Motor neuron (in vitro differentiated cells): ENCODE measurements around the gene SWAP70. TPM values are rescaled to one million over a fixed set of nuclear protein-coding genes. Genes with fewer than 3 reads are reported as not detected.
"Not testable (repeated sequence)": the region's sequence is repeated elsewhere in the genome, so short reads cannot be mapped to it uniquely, and the experiment has no call there.

Source experiments
- ATAC-seq, 8 experiments: fragments of 200-7000 bp; cut with Tn5 transposase; replicated peaks in 6 of 8; 2 replicates each; pipeline ENCODE4 v1.8.0; 2021; ENCODE audit warnings: mild to moderate bottlenecking in 8 of 8, moderate library complexity in 8 of 8
- H3K27ac ChIP-seq, 2 donors: fragments of 250-450 bp; sonication (Bioruptor Pico); 2 replicates each; pipeline ENCODE4 v1.9.0; 2021; ENCODE audit warnings: antibody characterized with exemption in 2 of 2, mild to moderate bottlenecking in 2 of 2, moderate library complexity in 1 of 2
- H3K4me1 ChIP-seq, 2 donors: fragments of 250-450 bp; sonication (Bioruptor Pico); replicated peaks in 1 of 2; 2 replicates each; pipeline ENCODE4 v1.6.1; 2021; ENCODE audit warnings: antibody characterized with exemption in 2 of 2, mild to moderate bottlenecking in 2 of 2, moderate library complexity in 1 of 2
- H3K4me3 ChIP-seq, 5 donors: fragments of 250-450 bp; sonication (Bioruptor Pico); 2 replicates each; pipeline ENCODE4 v1.9.0; 2021; ENCODE audit warnings: antibody characterized with exemption in 5 of 5, mild to moderate bottlenecking in 5 of 5, moderate library complexity in 4 of 5
- WGBS, 10 experiments: fragments of 450-650 bp; shearing (Covaris generic); methylation state at CpG; one replicate each; pipeline ENCODE4 v1.0.0; 2022; 5-methylcytosine and 5-hydroxymethylcytosine counted together
- in situ Hi-C, 9 experiments: fragments of 400-800 bp; cut with MboI; loops; one replicate each; pipeline ENCODE4 v1.15.0; 2021; ENCODE audit warnings: low sequenced_read_pairs in 9 of 9, low pct_unique_long_range_greater_than_20kb in 2 of 9; ENCODE audit not compliant: unreplicated experiment in 9 of 9
- total RNA-seq, 8 experiments: library from RNA; unstranded; fragments of 300-600 nt; gene quantifications; 2 replicates each; pipeline versions ENCODE4 v1.2.3 to v1.2.4, GENCODE V29; 2022

The SWAP70 gene
- total RNA-seq, 8 experiments from 2014 or later: 4.3 to 14.3 (median 9.0) TPM

- H3K4me3 ChIP-seq: no peak overlapping the region
- no peak for ATAC-seq
- WGBS, 10 experiments: 83 to 100% (median 100%) methylated on average over 1 to 4 of the region's 4 CpGs
- in situ Hi-C loops: no loop called here
- H3K27ac ChIP-seq: no peak overlapping the region
- no peaks in the 10 kb centered on the region for H3K4me1 ChIP-seq
These were observed 75.4 kb downstream of the SWAP70 start for GRCh38 chr11:9739123-9739900.

GRCh38 chr11:9740202-9740883 lies 76.5 kb downstream of the SWAP70 start:
- no peaks in the 10 kb centered on the region for H3K4me1 ChIP-seq
- no peak overlapping the region for H3K27ac ChIP-seq
- 83 to 94% (median 91%) methylated on average over 2 to 12 of the region's 12 CpGs; no CpG with 5 or more reads in 1 of the 10 experiments for WGBS, 10 experiments
- in situ Hi-C loops: no loop called here
- no peak for ATAC-seq
- H3K4me3 ChIP-seq: no peak overlapping the region

GRCh38 chr11:9741260-9741659 lies 77.4 kb downstream of the SWAP70 start:
- WGBS, 10 experiments: 79 to 100% (median 93%) methylated on average over 2 to 6 of the region's 6 CpGs; no CpG with 5 or more reads in 2 of the 10 experiments
- in situ Hi-C loops: no loop called here
- Histone ChIP-seq H3K4me1 (no peaks in the 10 kb centered on the region), H3K4me3 (no peak overlapping the region), H3K27ac (no peak overlapping the region)
- ATAC-seq: no peak

- in situ Hi-C loops, H3K4me1 ChIP-seq, ATAC-seq, H3K4me3 ChIP-seq, H3K27ac ChIP-seq: not testable (repeated sequence)
- WGBS, 10 experiments: 20 to 100% (median 87%) methylated on average over 1 to 2 of the region's 3 CpGs; no CpG with 5 or more reads in 3 of the 10 experiments
These were observed 79.6 kb downstream of the SWAP70 start for GRCh38 chr11:9743512-9743911.

GRCh38 chr11:9745411-9746211 lies 81.7 kb downstream of the SWAP70 start:
- Histone ChIP-seq H3K27ac (no peak overlapping the region), H3K4me1 (no peaks in the 10 kb centered on the region), H3K4me3 (no peak overlapping the region)
- ATAC-seq: no peak
- 67 to 100% (median 100%) methylated on average over 1 to 5 of the region's 7 CpGs; no CpG with 5 or more reads in 1 of the 10 experiments for WGBS, 10 experiments
- in situ Hi-C loops: no loop called here

GRCh38 chr11:9747229-9747628 lies 83.4 kb downstream of the SWAP70 start:
- in situ Hi-C loops: no loop called here
- WGBS, 10 experiments: 50 to 100% (median 89%) methylated on average over 1 of the region's 1 CpG; no CpG with 5 or more reads in 3 of the 10 experiments

GRCh38 chr11:9747828-9748227 lies 84.0 kb downstream of the SWAP70 start:
- Histone ChIP-seq H3K4me3 (no peak overlapping the region), H3K27ac (no peak overlapping the region), H3K4me1 (no peaks in the 10 kb centered on the region)
- ATAC-seq: no peak
- WGBS, 10 experiments: 50 to 100% (median 77%) methylated on average over 2 to 5 of the region's 5 CpGs; no CpG with 5 or more reads in 2 of the 10 experiments
- in situ Hi-C loops: no loop called here

More at GRCh38 chr11:9747229-9747628, 83.4 kb downstream of the SWAP70 start:
- ATAC-seq: no peak
- H3K4me3 ChIP-seq: no peak overlapping the region
- H3K4me1 ChIP-seq: no peaks in the 10 kb centered on the region
- no peak overlapping the region for H3K27ac ChIP-seq

GRCh38 chr11:9748361-9748970 lies 84.6 kb downstream of the SWAP70 start:
- Histone ChIP-seq H3K4me3 (no peak overlapping the region), H3K27ac (no peak overlapping the region), H3K4me1 (no peaks in the 10 kb centered on the region)
- peak in 4 of 8 experiments; percentile 32 to 96 (median 93) for ATAC-seq
- WGBS, 10 experiments: 36 to 100% (median 74%) methylated on average over 1 to 6 of the region's 7 CpGs; no CpG with 5 or more reads in 1 of the 10 experiments
- in situ Hi-C loops: no loop called here

- in situ Hi-C loops: loop anchor here in 6 of 9 experiments (25.0 kb wide), 4 partner anchors 212 to 987 kb away; partner anchors contain the start of genes ADM (in 3 of the 6) and SBF2 (in 1 of the 6)
- no peak for ATAC-seq
- 78 to 96% (median 95%) methylated on average over 4 of the region's 4 CpGs; no CpG with 5 or more reads in 6 of the 10 experiments for WGBS, 10 experiments
- Histone ChIP-seq H3K4me1 (peaks cover 0 to 5% of the 10 kb centered on the region in 2 donors), H3K27ac (no peak overlapping the region), H3K4me3 (no peak overlapping the region)
These were observed 86.7 kb downstream of the SWAP70 start for GRCh38 chr11:9750551-9750950.

- in situ Hi-C loops: loop anchor here in 6 of 9 experiments (25.0 kb wide), 4 partner anchors 210 to 985 kb away; partner anchors contain the start of genes ADM (in 3 of the 6) and SBF2 (in 1 of the 6)
- peak in 3 of 8 experiments; percentile 9 to 41 (median 19) for ATAC-seq
- peaks cover 0 to 5% of the 10 kb centered on the region in 2 donors for H3K4me1 ChIP-seq
- H3K27ac ChIP-seq: no peak overlapping the region
- no peak overlapping the region for H3K4me3 ChIP-seq
- 40 to 94% (median 86%) methylated on average over 1 to 3 of the region's 3 CpGs; no CpG with 5 or more reads in 3 of the 10 experiments for WGBS, 10 experiments
These were observed 88.2 kb downstream of the SWAP70 start for GRCh38 chr11:9752091-9752490.

- in situ Hi-C loops: loop anchor here in 6 of 9 experiments (25.0 kb wide), 4 partner anchors 209 to 984 kb away; partner anchors contain the start of genes ADM (in 3 of the 6) and SBF2 (in 1 of the 6)
- H3K4me1 ChIP-seq: peaks cover 3 to 7% of the 10 kb centered on the region in 2 donors
- ATAC-seq: no peak
- no peak overlapping the region for H3K27ac ChIP-seq
- no peak overlapping the region for H3K4me3 ChIP-seq
- WGBS, 10 experiments: 0 to 100% (median 95%) methylated on average over 1 to 3 of the region's 3 CpGs; no CpG with 5 or more reads in 3 of the 10 experiments
These were observed 89.1 kb downstream of the SWAP70 start for GRCh38 chr11:9753021-9753420.

- Histone ChIP-seq H3K4me1 (peaks cover 7 to 10% of the 10 kb centered on the region in 2 donors), H3K4me3 (no peak overlapping the region), H3K27ac (no peak overlapping the region)
- ATAC-seq: peak in 1 of 8 experiments; percentile 3
- 24 to 100% (median 86%) methylated on average over 1 to 3 of the region's 3 CpGs; no CpG with 5 or more reads in 3 of the 10 experiments for WGBS, 10 experiments
- in situ Hi-C loops: loop anchor here in 6 of 9 experiments (25.0 kb wide), 4 partner anchors 208 to 983 kb away; partner anchors contain the start of genes ADM (in 3 of the 6) and SBF2 (in 1 of the 6)
These were observed 90.2 kb downstream of the SWAP70 start for GRCh38 chr11:9754010-9754471.
